Chondrocyte (in vitro differentiated cells): Measurements from ENCODE around the gene PCDHGA3. TPM values are rescaled to one million over a fixed set of nuclear protein-coding genes. Genes with fewer than 3 reads are reported as not detected.
"Not testable (repeated sequence)": the region's sequence is repeated elsewhere in the genome, so short reads cannot be mapped to it uniquely, and the experiment has no call there.

Experiments
- DNase-seq: peaks from one replicate; pipeline ENCODE4 v3.0.0; 2021; ENCODE audit warnings: mixed read lengths, low spot score
- H3K27ac Mint-ChIP-seq: one replicate; pipeline ENCODE4 v1.8.0; 2021; ENCODE audit warnings: mild to moderate bottlenecking, moderate library complexity, mixed read lengths; ENCODE audit not compliant: unreplicated experiment
- H3K27me3 Mint-ChIP-seq: 2 replicates; pipeline ENCODE4 v1.8.0; 2021; ENCODE audit warnings: low read depth, mixed read lengths
- H3K36me3 Mint-ChIP-seq: 2 replicates; pipeline ENCODE4 v1.8.0; 2021; ENCODE audit warnings: low read depth, mixed read lengths
- H3K4me1 Mint-ChIP-seq: 2 replicates; pipeline ENCODE4 v1.8.0; 2021; ENCODE audit warnings: low read depth, mild to moderate bottlenecking, mixed read lengths
- H3K4me3 Mint-ChIP-seq: one replicate; pipeline ENCODE4 v1.8.0; 2021; ENCODE audit warnings: mild to moderate bottlenecking, moderate library complexity, mixed read lengths; ENCODE audit not compliant: unreplicated experiment
- H3K9me3 Mint-ChIP-seq: 2 replicates; pipeline ENCODE4 v1.8.0; 2021; ENCODE audit warnings: low read depth, mixed read lengths
- total RNA-seq: library from RNA; stranded (reverse); gene quantifications from 3 replicates; pipeline ENCODE4 v1.2.1, GENCODE V29; 2021
- TF ChIP-seq, protein P1 (sequence below): fragments of 200-600 bp; sonication (generic); IDR thresholded peaks from 2 replicates; pipeline ENCODE4 v1.5.0; 2021; ENCODE audit warnings: antibody characterized with exemption, mild to moderate bottlenecking, moderate library complexity

Gene PCDHGA3
- total RNA-seq, 1 donor from 2014 or later = 0.12 TPM

DNA sequence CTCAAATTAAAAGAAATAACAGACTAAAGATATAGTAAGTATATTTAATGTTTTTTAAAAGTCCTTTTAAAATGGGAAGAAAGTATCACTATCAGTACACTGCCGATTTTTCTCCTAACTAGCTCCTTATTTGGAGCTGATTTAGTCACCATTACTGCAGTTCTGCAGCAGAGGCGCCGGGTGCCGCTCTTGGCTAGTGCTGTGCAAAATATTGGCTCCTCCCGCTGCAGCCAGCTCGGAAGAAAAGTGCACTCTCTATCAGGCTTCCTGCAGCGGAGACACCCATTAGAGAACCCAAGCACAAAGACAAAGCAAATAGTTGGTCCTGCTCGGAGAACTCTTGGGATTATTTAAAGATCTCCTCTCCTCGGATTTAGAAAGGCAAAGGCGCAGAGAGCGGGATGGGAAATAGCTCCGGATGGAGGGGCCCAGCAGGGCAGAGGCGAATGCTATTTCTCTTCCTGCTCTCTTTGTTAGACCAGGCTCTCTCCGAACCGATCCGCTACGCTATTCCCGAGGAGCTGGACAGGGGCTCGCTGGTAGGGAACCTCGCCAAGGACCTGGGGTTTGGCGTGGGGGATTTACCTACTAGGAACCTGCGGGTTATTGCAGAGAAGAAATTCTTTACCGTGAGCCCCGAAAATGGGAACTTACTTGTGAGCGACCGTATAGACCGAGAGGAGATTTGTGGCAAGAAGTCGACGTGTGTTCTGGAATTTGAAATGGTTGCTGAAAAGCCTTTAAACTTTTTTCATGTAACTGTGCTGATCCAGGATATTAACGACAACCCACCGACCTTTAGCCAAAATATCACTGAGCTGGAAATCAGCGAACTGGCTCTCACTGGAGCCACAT, 26.6 kb downstream of the PCDHGA3 start, which contains the start of gene PCDHGB3:
PCDHGB3 (plus strand) TSS at position 249 of the 855 bp plus-strand sequence; CDS start at position 402, 153 bp downstream.
- TF ChIP-seq, protein P1, sequence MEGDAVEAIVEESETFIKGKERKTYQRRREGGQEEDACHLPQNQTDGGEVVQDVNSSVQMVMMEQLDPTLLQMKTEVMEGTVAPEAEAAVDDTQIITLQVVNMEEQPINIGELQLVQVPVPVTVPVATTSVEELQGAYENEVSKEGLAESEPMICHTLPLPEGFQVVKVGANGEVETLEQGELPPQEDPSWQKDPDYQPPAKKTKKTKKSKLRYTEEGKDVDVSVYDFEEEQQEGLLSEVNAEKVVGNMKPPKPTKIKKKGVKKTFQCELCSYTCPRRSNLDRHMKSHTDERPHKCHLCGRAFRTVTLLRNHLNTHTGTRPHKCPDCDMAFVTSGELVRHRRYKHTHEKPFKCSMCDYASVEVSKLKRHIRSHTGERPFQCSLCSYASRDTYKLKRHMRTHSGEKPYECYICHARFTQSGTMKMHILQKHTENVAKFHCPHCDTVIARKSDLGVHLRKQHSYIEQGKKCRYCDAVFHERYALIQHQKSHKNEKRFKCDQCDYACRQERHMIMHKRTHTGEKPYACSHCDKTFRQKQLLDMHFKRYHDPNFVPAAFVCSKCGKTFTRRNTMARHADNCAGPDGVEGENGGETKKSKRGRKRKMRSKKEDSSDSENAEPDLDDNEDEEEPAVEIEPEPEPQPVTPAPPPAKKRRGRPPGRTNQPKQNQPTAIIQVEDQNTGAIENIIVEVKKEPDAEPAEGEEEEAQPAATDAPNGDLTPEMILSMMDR = no peak
- DNase-seq = no peak
- Mint-ChIP-seq H3K4me1 (no peaks in the 10 kb centered on the region), H3K27me3 (no peaks in the 10 kb centered on the region), H3K36me3 (peaks cover 10% of the 10 kb centered on the region), H3K4me3 (no peak within 1 kb of the TSS), H3K9me3 (peaks cover 53% of the 10 kb centered on the region), H3K27ac (no peak within 1 kb of the TSS)

DNA sequence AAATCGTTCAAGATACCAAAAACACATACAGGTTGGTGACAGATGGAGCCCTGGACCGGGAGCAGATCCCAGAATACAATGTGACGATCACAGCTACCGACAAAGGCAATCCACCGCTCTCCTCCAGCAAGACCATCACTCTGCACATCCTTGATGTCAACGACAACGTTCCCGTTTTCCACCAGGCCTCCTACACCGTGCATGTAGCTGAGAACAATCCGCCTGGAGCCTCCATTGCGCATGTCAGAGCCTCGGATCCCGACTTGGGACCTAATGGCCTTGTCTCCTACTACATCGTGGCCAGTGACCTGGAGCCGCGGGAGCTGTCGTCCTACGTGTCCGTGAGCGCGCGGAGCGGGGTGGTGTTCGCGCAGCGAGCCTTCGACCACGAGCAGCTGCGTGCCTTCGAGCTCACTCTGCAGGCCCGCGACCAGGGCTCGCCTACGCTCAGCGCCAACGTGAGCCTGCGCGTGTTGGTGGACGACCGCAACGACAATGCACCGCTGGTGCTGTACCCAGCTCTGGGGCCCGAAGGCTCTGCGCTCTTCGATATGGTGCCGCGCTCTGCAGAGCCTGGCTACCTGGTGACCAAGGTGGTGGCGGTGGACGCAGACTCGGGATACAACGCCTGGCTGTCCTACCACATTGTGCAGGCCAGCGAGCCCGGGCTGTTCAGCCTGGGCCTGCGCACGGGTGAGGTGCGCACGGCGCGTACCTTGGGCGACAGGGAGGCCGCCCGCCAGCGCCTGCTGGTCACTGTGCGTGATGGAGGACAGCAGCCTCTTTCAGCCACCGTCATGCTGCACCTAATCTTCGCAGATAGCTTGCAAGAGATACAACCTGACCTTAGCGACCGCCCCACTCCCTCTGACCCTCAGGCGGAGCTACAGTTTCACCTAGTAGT, 28.2 kb downstream of the PCDHGA3 start:
- Mint-ChIP-seq H3K36me3 (peaks cover 11% of the 10 kb centered on the region), H3K27me3 (no peaks in the 10 kb centered on the region), H3K4me1 (no peaks in the 10 kb centered on the region), H3K4me3 (no peak overlapping the region), H3K27ac (no peak overlapping the region), H3K9me3 (peaks cover 51% of the 10 kb centered on the region)
- DNase-seq = no peak
- TF ChIP-seq, protein P1 = no peak

DNA sequence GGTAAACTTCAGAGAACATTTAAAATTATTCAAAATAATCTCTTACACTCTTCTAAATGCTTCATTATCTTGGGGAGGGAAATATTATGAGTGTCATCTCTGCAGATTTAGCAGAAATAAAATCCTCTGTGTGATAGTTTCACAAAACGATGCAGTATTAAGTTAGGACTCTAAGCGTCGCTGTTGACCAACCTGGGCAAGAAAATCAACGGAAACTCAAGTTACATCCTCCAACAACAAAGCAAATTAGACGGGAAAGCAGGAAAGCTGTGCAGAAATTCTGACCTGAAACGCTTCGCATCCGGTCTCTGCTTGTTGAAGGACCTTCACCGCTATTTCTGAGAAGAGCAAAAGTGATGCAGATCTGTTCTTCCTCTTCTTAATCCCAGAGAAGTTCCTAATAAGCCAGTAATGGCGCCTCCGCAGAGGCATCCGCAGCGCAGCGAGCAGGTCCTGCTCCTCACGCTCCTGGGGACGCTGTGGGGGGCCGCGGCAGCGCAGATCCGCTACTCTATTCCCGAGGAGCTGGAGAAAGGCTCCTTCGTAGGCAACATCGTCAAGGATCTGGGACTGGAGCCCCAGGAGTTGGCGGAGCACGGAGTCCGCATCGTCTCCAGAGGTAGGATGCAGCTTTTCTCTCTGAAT, 30.2 kb downstream of the PCDHGA3 start, which contains the start of gene PCDHGA6:
PCDHGA6 (plus strand) TSS at position 219 of the 645 bp plus-strand sequence; CDS start at position 412, 193 bp downstream.
- H3K4me3 Mint-ChIP-seq = no peak within 1 kb of the TSS
- no peak within 1 kb of the TSS for H3K27ac Mint-ChIP-seq
- H3K36me3 Mint-ChIP-seq = peaks cover 11% of the 10 kb centered on the region
- no peaks in the 10 kb centered on the region for H3K4me1 Mint-ChIP-seq
- DNase-seq = no peak
- peaks cover 56% of the 10 kb centered on the region for H3K9me3 Mint-ChIP-seq
- TF ChIP-seq, protein P1 = no peak
- no peaks in the 10 kb centered on the region for H3K27me3 Mint-ChIP-seq

DNA sequence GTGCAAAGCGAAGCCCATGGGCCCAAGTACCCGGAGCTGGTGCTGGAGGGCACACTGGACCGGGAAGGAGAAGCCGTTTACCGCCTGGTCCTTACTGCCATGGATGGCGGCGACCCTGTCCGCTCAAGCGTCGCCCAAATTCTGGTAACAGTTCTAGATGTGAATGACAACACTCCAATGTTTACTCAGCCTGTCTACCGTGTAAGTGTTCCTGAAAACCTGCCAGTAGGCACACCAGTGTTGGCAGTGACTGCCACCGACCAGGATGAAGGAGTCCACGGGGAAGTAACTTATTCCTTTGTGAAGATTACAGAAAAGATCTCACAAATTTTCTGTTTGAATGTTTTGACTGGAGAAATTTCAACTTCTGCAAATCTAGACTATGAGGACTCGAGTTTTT, 31.0 kb downstream of the PCDHGA3 start:
- Mint-ChIP-seq H3K27ac (no peak overlapping the region), H3K27me3 (no peaks in the 10 kb centered on the region), H3K9me3 (peaks cover 55% of the 10 kb centered on the region), H3K4me1 (no peaks in the 10 kb centered on the region), H3K36me3 (peaks cover 11% of the 10 kb centered on the region), H3K4me3 (no peak overlapping the region)
- DNase-seq = no peak
- TF ChIP-seq, protein P1 = no peak

DNA sequence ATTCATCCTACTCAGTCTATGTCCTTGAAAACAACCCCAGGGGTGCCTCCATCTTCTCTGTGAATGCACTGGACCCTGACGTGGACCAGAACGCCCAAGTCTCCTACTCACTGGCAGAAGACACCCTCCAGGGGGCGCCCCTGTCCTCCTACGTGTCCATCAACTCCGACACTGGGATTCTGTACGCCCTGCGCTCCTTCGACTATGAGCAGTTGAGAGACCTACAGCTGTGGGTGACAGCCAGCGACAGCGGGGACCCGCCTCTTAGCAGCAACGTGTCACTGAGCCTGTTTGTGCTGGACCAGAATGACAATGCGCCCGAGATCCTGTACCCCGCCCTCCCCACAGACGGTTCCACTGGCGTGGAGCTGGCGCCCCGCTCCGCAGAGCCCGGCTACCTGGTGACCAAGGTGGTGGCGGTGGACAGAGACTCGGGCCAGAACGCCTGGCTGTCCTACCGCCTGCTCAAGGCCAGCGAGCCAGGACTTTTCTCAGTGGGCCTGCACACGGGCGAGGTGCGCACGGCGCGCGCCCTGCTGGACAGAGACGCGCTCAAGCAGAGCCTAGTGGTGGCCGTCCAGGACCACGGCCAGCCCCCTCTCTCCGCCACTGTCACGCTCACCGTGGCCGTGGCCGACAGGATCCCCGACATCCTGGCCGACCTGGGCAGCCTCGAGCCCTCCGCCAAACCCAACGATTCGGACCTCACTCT, 32.0 kb downstream of the PCDHGA3 start:
- H3K27ac Mint-ChIP-seq, DNase-seq, H3K4me3 Mint-ChIP-seq, H3K4me1 Mint-ChIP-seq, H3K27me3 Mint-ChIP-seq: not testable (repeated sequence)
- peaks cover 11% of the 10 kb centered on the region for H3K36me3 Mint-ChIP-seq
- peaks cover 59% of the 10 kb centered on the region for H3K9me3 Mint-ChIP-seq
